Upper lobe of right lung (tissue), 1 donor: ENCODE data around the gene HMX2. TPM values are rescaled to one million over a fixed set of nuclear protein-coding genes. Genes with fewer than 3 reads are reported as not detected.

ENCODE experiments used
- ATAC-seq: fragments of 200-7000 bp; cut with Tn5 transposase; one replicate; pipeline ENCODE4 v1.9.1; 2020; ENCODE audit warnings: mild to moderate bottlenecking, moderate library complexity
- DNase-seq: peaks from one replicate; pipeline ENCODE4 v3.0.0-alpha.2; 2020
- H3K27ac ChIP-seq: fragments of 200-600 bp; one replicate; pipeline ENCODE4 v1.8.0; 2022
- H3K27me3 ChIP-seq: fragments of 200-600 bp; one replicate; pipeline ENCODE4 v1.8.0; 2022; ENCODE audit warnings: mild to moderate bottlenecking
- H3K36me3 ChIP-seq: fragments of 200-600 bp; one replicate; pipeline ENCODE4 v1.8.0; 2022
- H3K4me1 ChIP-seq: fragments of 200-600 bp; one replicate; pipeline ENCODE4 v1.8.0; 2022
- H3K4me3 ChIP-seq: fragments of 200-600 bp; one replicate; pipeline ENCODE4 v1.8.0; 2022; ENCODE audit warnings: mild to moderate bottlenecking
- H3K9me3 ChIP-seq: fragments of 200-600 bp; one replicate; pipeline ENCODE4 v1.8.0; 2022
- CTCF ChIP-seq: fragments of 200-600 bp; IDR thresholded peaks from one replicate; pipeline ENCODE4 v1.8.0; 2022; ENCODE audit warnings: antibody characterized with exemption
- intact Hi-C: fragments of 100-400 bp; cut with DNase I; formaldehyde crosslinking; loops from one replicate; pipeline ENCODE4 v1.11.0; 2022
- total RNA-seq: library from RNA; stranded (reverse); fragmentation: NEBNext Ultra II Directional; extraction: Animal tissue kit (Norgen Biotek cat#: 25700); gene quantifications from one replicate; pipeline ENCODE4 v1.2.1, GENCODE V29; 2021
- donor health status: DM: no; HTN: yes; CAD: no; lungs with severe emphysema.

The HMX2 gene
- total RNA-seq, 1 donor from 2014 or later: not detected

DNA sequence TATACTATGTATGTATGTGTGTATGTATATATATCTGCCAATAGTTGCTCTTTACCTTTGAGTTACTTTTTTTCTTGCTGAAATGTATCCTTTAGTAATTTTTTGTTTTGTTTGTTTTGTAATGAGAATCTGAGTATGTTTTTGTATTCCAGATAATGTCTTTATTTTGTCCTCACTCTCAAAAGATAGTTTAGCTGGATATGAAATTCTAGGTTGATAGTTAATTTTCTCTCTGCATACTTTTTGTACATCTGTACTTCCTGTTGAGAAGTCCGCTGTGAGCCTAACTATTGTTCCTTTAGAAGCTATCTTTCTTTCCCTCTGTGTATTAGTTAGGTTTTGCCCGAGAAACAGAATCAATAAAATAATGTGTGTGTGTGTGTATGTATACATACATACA, 35.8 kb downstream of the HMX2 start:
- Histone ChIP-seq H3K4me3 (no peak overlapping the region), H3K27ac (no peak overlapping the region), H3K27me3 (no peaks in the 10 kb centered on the region), H3K36me3 (no peaks in the 10 kb centered on the region), H3K9me3 (peaks cover 6% of the 10 kb centered on the region), H3K4me1 (no peaks in the 10 kb centered on the region)
- no peak for TF ChIP-seq CTCF
- DNase-seq (no peak), ATAC-seq (no peak)
- intact Hi-C loops: no loop called here

GRCh38 chr10:123187781-123188180, 39.8 kb downstream of the HMX2 start:
- DNase-seq (no peak), ATAC-seq (no peak)
- no peaks in the 10 kb centered on the region for H3K27me3 ChIP-seq
- H3K4me1 ChIP-seq: no peaks in the 10 kb centered on the region
- H3K4me3 ChIP-seq: no peak overlapping the region
- intact Hi-C loops: no loop called here
- no peak for TF ChIP-seq CTCF
- no peaks in the 10 kb centered on the region for H3K36me3 ChIP-seq
- no peak overlapping the region for H3K27ac ChIP-seq
- H3K9me3 ChIP-seq: peaks cover 6% of the 10 kb centered on the region

GRCh38 chr10:123191886-123192285, 44.0 kb downstream of the HMX2 start:
- TF ChIP-seq CTCF: no peak
- Histone ChIP-seq H3K27me3 (no peaks in the 10 kb centered on the region), H3K4me3 (no peak overlapping the region), H3K36me3 (no peaks in the 10 kb centered on the region), H3K4me1 (no peaks in the 10 kb centered on the region), H3K27ac (no peak overlapping the region), H3K9me3 (no peaks in the 10 kb centered on the region)
- intact Hi-C loops: no loop called here
- no peak for ATAC-seq
- no peak for DNase-seq

DNA sequence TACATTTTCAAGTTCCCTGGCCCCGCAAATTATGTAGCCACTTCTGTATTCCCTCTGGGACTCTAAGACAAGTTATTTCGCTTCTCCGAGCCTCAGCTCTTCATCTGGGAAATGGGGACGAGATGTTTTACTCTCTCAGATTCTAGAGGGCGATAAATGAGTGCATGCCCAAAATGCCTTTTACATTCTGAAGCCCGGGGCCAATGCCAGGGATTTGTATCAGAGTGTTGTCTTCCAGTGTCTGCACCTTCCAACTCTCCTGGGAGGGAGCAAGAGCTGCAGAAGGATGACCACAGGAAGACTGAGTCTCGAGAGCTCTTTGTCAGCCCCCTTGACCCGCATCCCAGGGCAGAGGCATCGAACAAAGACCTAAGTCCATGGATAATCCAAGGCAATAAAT, 46.1 kb downstream of the HMX2 start:
- Histone ChIP-seq H3K27ac (no peak overlapping the region), H3K36me3 (no peaks in the 10 kb centered on the region), H3K4me1 (no peaks in the 10 kb centered on the region), H3K9me3 (no peaks in the 10 kb centered on the region), H3K27me3 (no peaks in the 10 kb centered on the region), H3K4me3 (no peak overlapping the region)
- no peak for DNase-seq
- intact Hi-C loops: no loop called here
- no peak for TF ChIP-seq CTCF
- ATAC-seq: no peak

Other genes with a start within 250 kb of the HMX2 start
- not detected for gene FAM24A, start 237.5 kb upstream of the HMX2 start, total RNA-seq
- gene C10orf88, start 193.9 kb upstream of the HMX2 start, total RNA-seq: 7.6 TPM
- gene PSTK, start 167.7 kb upstream of the HMX2 start, total RNA-seq: 2.5 TPM
- gene IKZF5, start 139.3 kb upstream of the HMX2 start, total RNA-seq: 19.9 TPM
- gene ACADSB, start 139.1 kb upstream of the HMX2 start, total RNA-seq: 27.1 TPM
- gene HMX3, start 12.2 kb upstream of the HMX2 start, total RNA-seq: not detected
- 61.8 TPM for gene BUB3, start 6.3 kb downstream of the HMX2 start, total RNA-seq